Putamen (tissue), 1 donor: Measurements from ENCODE around the gene ZNF470.

Experiments
- DNase-seq: peaks from one replicate; pipeline ENCODE4 v3.0.0-alpha.2; 2016; ENCODE audit warnings: low spot score

ZNF470 gene

GRCh38 chr19:56608274-56608964 lies 41.2 kb downstream of the ZNF470 start:
- DNase-seq = no peak

DNA sequence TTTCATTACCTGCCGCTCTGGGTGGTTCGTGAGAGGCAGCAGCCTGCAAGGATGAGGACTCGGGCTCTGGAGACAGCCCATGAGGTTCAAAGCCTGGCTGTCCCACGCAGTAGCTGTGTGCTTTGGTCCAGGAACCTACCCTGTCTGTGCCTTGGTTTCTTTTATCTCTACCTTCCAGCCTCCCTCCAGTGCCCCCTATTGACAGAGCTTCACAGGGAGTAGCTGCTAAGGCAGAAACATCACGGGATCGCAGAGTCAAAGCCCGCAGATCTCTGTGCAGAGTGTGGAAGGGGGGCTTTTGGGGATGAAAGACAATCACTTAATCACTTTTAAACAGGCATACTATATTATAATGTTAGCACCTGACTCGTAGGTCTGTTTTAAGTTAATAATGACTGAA lies 44.0 kb downstream of the ZNF470 start:
- no peak for DNase-seq

DNA sequence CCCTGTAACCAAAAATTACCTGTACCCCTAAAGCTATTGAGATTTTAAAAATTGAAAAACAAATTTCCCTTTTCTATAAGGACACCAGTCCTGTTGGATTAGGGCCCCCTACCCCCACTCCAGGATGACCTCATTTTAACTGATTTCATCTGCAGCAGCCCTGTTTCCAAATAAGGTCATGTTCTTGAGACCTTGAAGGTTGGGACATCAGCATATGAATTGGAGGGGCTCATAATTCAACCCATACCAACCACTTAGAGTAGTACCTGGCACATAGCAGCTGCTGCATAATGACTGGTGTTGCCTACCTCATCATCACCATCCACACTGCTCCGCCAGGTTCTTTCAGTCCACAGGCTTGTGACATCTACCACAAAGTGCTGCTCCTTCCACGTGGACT lies 45.5 kb downstream of the ZNF470 start:
- DNase-seq = no peak

GRCh38 chr19:56613639-56614038 lies 46.4 kb downstream of the ZNF470 start:
- DNase-seq = no peak

DNA sequence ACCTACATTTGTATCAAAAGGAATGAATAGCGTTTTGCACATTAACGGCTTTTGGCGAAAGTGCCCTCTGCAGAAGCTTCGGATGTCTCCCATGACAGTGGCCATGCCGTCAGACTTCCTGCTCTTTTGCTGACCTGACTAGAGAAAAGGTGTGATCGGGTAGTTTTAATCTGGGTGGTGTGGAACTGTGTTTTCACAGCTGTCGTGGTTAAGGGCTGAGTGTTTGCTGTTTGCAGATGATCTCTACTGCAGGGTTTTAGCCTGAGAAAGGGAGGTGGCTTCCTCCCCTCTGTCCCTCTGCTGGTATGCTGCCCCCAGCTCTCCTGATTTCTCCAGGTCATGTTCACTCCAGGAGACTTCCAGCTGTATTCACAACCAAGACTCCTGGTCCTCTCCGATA lies 50.3 kb downstream of the ZNF470 start:
- DNase-seq = no peak

DNA sequence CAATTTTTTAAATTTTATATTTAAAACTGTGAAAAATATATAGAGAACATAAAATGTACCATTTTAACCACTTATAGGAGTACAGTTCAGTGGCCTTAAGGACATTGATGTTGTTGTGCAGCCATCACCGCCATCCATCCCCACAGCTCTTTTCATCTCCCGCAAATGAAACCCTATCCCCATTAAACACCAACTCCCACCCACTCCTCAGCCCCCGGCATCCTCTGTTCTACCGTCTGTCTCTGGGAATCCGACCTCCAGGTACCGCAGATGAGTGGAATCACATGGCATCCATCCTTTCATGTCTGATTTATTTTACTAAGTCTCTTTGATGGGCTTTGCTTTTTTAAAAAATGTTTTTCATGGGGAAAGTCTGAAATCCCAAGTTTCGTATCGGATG lies 51.9 kb downstream of the ZNF470 start:
- DNase-seq = no peak

GRCh38 chr19:56622374-56622773 lies 55.1 kb downstream of the ZNF470 start:
- DNase-seq = no peak

- no peak for DNase-seq
Measured at GRCh38 chr19:56623006-56623405, 55.7 kb downstream of the ZNF470 start.

GRCh38 chr19:56625708-56626107 lies 58.4 kb downstream of the ZNF470 start:
- no peak for DNase-seq

DNA sequence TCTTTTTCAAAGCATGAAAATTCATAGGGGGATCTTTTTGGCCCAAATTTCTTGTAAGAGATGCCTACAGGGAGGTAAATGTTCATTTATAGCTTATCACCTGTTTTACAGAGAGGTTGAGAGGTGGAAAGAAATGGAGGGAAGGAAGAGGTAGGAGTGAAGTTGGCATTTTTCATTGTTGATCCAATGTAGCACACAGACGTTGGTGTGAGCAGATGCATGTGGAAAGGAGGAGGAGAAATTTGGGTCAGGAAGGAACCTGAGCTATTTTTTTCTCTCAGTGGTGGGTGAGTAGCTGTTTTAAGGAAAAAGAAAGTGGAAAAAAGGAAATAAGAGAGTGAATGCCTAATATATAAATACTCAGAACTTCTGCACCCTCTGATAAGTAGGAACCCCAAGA lies 65.8 kb downstream of the ZNF470 start:
- peak; percentile 65 for DNase-seq

GRCh38 chr19:56637976-56638555 lies 70.8 kb downstream of the ZNF470 start:
- peak; percentile 55 for DNase-seq
